Daoy (cell line): Measurements from ENCODE around the gene SPINK1. TPM values are rescaled to one million over a fixed set of nuclear protein-coding genes. Genes with fewer than 3 reads are reported as not detected.
A peak's percentile ranks its signal among the peaks of the same experiment; 100 is the strongest.
"Not testable (repeated sequence)": the region's sequence is repeated elsewhere in the genome, so short reads cannot be mapped to it uniquely, and the experiment has no call there.

Experiments
- DNase-seq: peaks from one replicate; pipeline ENCODE4 v3.0.0-alpha.2; 2015; ENCODE audit warnings: low read depth
- total RNA-seq: library from RNA; depleted of rRNA; stranded (reverse); fragments of >200 nt; shearing (Covaris generic); gene quantifications from 2 replicates; pipeline ENCODE4 v1.2.3, GENCODE V29; 2014

SPINK1 gene
- total RNA-seq, 1 experiment from 2014 or later: 0.51 TPM

DNA sequence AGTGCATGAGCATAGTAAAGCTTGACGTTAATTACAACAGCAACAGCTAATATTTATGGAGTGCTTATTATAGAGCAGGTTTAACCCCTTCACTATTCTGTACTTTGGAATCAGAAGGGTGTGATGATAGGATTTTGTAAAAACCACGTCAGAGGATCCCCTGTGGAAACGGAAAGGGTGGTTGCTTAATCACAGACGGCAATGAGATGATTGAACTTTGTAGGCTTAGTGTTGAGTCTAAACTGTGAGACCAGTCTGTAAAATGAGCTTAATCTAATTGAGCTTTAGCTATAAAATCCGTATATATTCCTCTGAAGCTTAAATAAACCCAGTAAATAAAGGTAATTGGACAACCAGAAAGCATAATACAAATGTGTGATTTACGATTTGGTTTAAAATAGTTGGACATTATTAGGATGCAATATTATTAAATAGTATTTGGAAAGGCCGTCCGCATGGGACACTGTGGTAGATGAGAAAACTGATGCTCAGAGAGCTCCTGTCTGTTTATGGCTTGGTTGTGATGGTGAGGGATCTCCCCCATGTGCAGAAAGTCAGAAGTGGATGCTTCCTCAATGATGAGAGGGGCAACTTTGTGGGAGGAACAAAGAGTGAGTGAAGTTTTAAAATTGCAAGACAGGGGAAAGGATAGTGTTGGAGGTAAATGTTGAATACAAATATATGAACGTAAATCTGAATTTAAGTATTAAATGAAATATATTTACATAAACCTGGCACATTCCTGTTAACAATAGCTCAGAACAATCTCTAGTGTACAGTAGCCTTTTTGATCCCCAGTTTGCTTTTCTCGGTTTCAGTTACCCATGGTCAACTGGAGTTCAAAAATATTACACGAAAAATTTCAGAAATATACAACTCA lies 23.7 kb upstream of the SPINK1 start:
- no peak for DNase-seq

GRCh38 chr5:147854331-147854730 lies 22.9 kb upstream of the SPINK1 start:
- no peak for DNase-seq

- no peak for DNase-seq
Measured at GRCh38 chr5:147853372-147853987, 22.0 kb upstream of the SPINK1 start.

DNA sequence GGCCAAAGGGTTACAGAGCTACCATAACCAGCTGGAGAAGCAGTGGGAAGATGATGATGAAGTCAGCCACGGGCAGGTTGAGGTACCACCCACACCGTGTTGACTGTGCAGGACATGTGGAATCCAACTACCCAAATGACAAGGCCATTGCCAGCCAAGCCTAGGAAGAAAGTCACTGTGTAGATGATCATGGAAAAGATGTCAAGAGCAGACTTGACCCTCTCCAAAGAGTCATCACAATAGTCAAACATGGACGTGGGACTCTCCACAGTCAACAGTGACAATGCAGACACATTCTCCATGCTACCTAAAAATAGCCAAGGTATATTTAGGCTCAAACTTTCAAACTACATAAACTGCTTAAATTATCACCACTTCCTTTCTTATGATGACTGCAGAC lies 20.9 kb upstream of the SPINK1 start:
- no peak for DNase-seq

DNA sequence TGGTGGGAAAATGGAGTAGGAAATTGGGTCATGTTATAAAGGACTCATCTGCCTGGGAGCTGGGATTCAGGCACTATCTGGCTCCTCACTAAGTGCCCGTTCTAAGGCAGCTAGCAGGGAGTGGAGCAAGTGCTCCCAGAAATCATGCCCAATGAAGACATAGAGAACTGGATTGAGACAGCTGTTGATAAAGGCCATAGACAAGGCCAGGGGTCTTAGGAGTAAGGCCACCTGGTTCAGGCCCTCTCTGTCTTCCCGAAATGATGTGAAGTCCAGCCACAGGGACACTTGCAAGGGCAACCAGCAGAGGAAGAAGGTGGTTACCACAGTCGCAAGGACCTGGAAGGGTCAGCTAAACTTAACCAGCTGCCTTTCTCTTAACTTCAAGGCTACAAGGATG lies 20.1 kb upstream of the SPINK1 start:
- no peak for DNase-seq

DNA sequence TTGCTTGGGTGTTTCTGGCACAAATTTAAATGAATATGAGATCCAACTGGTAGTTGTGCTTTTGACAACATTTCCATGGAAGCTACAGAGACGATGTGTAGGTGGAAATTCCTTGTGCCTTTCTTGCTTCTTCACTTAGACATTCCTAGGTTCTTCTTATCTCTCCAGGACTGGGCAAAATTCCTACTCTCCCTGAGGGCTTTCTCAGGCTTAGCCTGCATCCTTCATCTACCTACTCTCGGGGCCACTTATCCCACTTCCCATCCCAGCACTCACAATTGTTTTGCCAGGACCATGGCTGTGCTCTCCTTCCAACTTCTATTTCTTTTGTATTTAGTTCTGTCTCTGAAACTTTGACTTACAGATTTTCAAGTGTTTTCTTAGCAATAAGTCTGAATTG lies 17.8 kb upstream of the SPINK1 start:
- no peak for DNase-seq

DNA sequence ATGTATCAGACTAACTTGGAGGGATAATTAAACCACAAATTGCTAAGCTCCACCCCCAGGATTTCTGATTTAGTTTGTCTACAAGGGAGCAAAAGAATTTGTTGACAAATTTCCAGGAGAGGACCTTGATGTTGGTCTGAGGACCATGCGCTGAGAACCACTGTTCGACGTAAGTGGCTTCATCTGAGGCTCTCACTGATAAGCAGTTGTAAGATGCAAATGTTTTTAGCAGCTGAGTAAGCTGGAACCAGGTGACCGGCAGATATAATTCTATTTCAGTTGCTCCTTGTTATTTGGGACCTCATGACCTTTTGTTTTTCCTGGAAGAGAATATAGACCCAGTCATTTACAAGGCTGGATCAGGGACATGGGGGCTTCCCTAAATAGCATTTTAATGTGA lies 14.1 kb upstream of the SPINK1 start:
- DNase-seq: no peak

DNA sequence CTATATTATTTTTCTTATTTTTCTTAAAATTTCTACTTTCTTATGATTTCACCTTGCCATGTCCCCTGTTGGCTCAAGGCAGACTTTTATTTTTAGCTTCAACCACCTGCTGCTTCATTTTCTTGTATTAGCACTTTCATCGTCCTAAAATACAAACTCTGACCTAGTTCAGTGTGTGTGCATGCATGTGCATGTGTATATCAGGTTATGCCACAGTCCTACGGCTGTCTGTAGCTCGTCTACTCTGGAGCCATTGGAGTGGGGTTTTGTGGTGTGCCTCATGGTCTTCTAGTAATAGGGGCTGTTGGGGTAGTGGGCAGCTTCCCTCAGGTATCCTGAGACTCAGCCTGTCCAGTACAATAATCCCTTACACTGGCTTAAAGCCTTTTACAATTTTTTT lies 13.4 kb upstream of the SPINK1 start:
- DNase-seq: no peak

DNA sequence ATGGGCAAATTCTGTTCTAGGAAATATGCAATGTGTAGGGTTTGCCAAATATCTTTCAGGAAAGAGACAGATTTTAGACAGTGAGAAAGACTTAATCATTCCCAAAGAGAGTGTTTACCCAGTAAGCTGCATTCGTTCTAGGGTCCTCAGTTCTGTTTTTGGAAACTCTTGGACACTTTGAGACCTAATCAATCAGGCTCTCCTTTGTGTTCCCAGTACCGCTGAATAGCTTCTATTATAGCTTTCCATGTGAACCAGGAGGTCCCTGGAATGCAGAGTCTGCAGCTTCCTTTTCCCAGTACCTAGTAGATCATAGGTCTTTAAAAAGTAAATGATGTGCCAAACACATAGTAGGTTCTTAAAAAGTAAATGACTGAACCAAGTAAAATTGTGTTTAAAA lies 11.4 kb upstream of the SPINK1 start:
- no peak for DNase-seq

DNA sequence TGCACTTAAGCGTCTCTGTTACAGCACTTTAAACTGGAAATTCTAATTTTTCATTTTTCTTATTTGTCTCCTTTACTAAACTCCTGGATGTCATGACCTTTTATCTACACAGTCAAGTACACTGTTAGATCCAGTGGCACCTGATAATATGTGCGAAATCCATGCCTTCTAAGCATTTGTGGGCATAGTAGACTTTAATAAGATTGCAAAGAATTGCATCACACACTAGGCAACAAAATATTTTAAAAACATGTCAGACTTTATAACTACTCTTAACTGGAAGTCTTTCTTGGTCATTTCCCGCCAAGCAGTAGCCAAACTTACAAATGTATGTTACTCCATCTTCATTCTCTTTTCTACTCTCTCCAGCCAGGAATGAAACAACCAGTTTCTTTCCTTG lies 5.0 kb upstream of the SPINK1 start:
- DNase-seq: no peak

- DNase-seq: no peak
Measured at GRCh38 chr5:147835386-147835798, 3.9 kb upstream of the SPINK1 start.

DNA sequence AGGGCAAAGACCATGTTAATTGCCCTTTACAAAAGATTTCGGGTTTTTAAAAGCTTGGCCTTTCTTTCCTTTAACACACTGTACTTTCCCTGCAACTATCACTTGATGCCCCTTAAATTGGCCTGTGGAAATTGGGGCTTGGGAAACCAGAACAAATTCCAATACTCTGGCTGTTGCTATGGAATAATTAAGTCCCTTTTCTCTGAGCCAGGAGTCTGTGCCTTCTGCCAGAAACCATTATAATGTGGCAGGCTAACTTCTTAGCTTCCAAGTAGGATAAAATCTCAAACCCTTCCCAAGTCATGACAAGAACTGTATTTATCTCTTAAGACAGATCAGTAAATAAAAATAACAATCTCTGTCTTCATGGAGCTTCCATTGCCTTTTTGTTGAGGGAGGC lies 1.1 kb upstream of the SPINK1 start:
- no peak for DNase-seq

DNA sequence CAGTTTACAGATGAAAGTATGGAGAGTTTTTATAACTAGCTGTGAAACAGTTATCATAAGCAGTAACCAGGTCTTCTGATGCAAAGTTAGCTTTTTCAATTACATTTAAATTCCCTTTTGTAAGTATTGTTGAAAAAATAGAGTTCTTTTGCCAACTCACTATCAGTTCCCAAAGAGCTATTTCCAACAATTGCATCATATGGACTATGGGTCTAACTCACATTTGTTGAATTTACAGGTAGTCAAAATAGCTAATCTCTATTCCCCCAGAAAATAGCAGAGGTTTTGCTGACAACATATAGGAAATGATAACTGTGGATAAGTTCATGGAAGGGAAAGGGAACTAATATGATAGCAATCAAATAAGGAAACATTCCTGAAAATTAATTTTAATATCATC lies 1.4 kb downstream of the SPINK1 start:
- DNase-seq: no peak

GRCh38 chr5:147827017-147827416 lies 4.5 kb downstream of the SPINK1 start:
- DNase-seq: not testable (repeated sequence)

DNA sequence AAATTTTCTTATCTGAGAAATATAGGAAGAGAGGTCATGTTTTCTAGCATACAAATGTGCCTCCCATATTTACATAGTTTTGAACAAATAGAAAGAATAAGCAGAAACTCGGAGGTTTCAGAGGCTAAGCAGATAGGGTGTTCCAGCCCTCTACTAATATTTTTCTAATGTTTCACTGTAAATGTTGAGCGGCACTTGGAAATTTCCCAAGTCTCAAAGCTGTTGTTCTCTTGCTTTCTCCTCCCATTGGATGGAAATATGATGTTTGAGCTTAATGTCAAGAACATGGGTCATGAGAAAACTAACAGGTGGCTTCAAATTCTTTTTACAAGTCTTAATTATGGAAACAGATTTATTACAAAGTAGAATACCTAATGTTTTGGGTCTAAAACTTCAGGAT lies 5.1 kb downstream of the SPINK1 start:
- no peak for DNase-seq

GRCh38 chr5:147822686-147823491 lies 8.6 kb downstream of the SPINK1 start:
- peak; percentile 69 for DNase-seq

GRCh38 chr5:147822222-147822621 lies 9.2 kb downstream of the SPINK1 start:
- DNase-seq: not testable (repeated sequence)

GRCh38 chr5:147821766-147822165 lies 9.7 kb downstream of the SPINK1 start:
- no peak for DNase-seq

DNA sequence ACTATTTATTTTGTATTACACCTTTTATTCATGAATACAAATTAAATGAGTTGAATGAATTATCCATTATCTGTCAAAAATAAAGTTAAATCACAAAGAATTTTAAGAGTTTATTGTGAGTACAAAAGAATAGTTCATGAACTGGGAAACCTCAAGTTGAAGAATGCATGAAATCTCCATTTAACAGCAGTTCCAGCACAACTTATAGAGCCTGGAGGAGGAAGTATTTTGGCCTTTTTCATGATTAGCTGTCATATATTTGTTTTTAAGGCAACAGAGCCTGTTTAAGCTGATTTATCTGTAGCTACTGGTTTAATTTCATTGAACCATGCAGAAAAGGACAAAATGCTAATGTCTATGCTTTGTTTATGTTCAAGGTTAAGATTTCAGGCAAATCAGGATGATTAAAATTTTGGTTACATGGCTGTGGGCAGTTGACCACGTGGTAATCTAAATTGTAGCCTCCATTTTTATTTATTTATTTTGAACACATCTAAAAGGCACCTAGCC lies 12.2 kb downstream of the SPINK1 start:
- no peak for DNase-seq

DNA sequence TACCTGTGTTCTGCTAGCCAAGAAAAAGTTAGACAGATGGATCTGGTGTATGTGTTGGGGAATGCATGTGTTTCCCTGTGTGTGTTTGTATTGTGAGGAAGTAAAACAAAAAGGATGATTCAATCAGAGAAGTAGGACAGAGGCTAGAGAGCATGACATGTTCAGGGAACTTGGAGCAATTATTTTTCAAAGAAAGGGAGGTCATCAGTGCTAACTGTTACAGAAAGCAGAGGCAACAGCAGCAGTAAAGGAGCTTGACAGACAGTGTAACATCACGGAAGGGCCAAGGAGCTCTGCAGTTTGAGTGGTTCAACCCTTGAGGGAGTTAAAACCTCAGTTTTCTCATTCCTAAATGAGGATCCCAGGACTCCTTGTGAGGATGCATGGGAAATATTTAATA lies 13.2 kb downstream of the SPINK1 start:
- DNase-seq: peak; percentile 11

DNA sequence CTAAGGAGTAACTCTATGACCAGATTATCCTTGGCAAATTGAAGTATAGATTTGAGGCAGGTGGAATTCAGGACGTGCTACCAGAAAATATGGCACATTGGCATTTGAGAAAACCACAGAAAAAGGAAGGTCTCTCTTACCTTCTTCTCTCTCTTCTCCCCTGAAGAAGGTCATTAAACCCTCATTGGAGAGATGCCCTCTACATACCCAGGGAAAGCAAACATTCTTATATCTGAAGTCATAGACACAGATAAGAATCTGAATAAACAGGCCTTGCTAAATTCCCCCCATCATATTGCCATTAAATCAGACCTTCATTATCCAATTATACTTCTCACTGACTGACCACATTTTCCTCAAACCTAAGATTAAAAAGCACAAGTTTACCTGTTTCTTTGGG lies 17.8 kb downstream of the SPINK1 start:
- no peak for DNase-seq
